Calu3 (cell line): Measurements from ENCODE around the gene HCST. TPM values are rescaled to one million over a fixed set of nuclear protein-coding genes. Genes with fewer than 3 reads are reported as not detected.

ENCODE experiments used
- Bru-seq: library from RNA; stranded (reverse); fragments of 400-500 nt; gene quantifications from one replicate; lab custom pipeline; 2021; lab: Mats Ljungman, UMichigan
- BruChase-seq, 2 experiments: library from RNA; stranded (reverse); fragments of 400-500 nt; gene quantifications; one replicate each; lab custom pipeline; 2021; lab: Mats Ljungman, UMichigan
- BruUV-seq: library from RNA; stranded (reverse); fragments of 400-500 nt; replicated peaks from 2 replicates; lab custom pipeline; 2021; lab: Mats Ljungman, UMichigan
- CTCF ChIA-PET: fragments of 300-600 bp; sonication (Branson Sonifier 250); formaldehyde crosslinking; loops from one replicate; lab custom pipeline; 2022; ENCODE audit warnings: antibody characterized with exemption; lab: Charles Lee
- DNase-seq: peaks from one replicate; pipeline ENCODE4 v3.0.0; 2022
- H3K27ac Mint-ChIP-seq: one replicate; pipeline ENCODE4 v1.8.0; 2022; ENCODE audit warnings: mixed read lengths; ENCODE audit not compliant: unreplicated experiment
- H3K27me3 Mint-ChIP-seq: one replicate; pipeline ENCODE4 v1.8.0; 2022; ENCODE audit warnings: mixed read lengths; ENCODE audit not compliant: unreplicated experiment
- H3K36me3 Mint-ChIP-seq: one replicate; pipeline ENCODE4 v1.8.0; 2022; ENCODE audit warnings: mild to moderate bottlenecking, moderate library complexity, mixed read lengths; ENCODE audit not compliant: insufficient read depth, unreplicated experiment
- H3K4me1 Mint-ChIP-seq: one replicate; pipeline ENCODE4 v1.8.0; 2022; ENCODE audit warnings: mild to moderate bottlenecking, low read depth, mixed read lengths; ENCODE audit not compliant: unreplicated experiment
- H3K4me3 Mint-ChIP-seq: one replicate; pipeline ENCODE4 v1.8.0; 2022; ENCODE audit warnings: mild to moderate bottlenecking, low read depth, moderate library complexity, mixed read lengths; ENCODE audit not compliant: unreplicated experiment
- H3K9me3 Mint-ChIP-seq: one replicate; pipeline ENCODE4 v1.8.0; 2022; ENCODE audit warnings: low read depth, mixed read lengths; ENCODE audit not compliant: unreplicated experiment
- intact Hi-C: fragments of 100-400 bp; cut with micrococcal nuclease; formaldehyde crosslinking; loops from one replicate; pipeline ENCODE4 v1.10.0; 2022; ENCODE audit not compliant: unreplicated experiment
- long read RNA-seq: library from polyadenylated mRNA; stranded (forward); transcript quantifications from one replicate; pipeline ENCODE4 v2.0.0, GENCODE V29; 2022
- total RNA-seq: library from RNA; stranded (reverse); gene quantifications from 2 replicates; pipeline ENCODE4 v1.2.3, GENCODE V29; 2022
- TF ChIP-seq, protein P1 (sequence below): fragments of 200-600 bp; IDR thresholded peaks from one replicate; pipeline ENCODE4 v1.8.0; 2022; ENCODE audit warnings: antibody characterized with exemption; ENCODE audit not compliant: unreplicated experiment

HCST gene, protein sequence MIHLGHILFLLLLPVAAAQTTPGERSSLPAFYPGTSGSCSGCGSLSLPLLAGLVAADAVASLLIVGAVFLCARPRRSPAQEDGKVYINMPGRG
- total RNA-seq (not detected in 2 replicates), Bru-seq, nascent RNA (not detected), BruChase-seq, experiment 1, labeled RNA remaining after a 6-hour chase (percentile 18 among the genes with signal in this experiment), BruChase-seq, experiment 2, labeled RNA remaining after a 2-hour chase (percentile 22 among the genes with signal in this experiment)
- long read RNA-seq, partial matches to known transcripts, result 0 of 2 reads
- long read RNA-seq, other reads (novel, unspliced or antisense), result 2 of 2 reads

DNA sequence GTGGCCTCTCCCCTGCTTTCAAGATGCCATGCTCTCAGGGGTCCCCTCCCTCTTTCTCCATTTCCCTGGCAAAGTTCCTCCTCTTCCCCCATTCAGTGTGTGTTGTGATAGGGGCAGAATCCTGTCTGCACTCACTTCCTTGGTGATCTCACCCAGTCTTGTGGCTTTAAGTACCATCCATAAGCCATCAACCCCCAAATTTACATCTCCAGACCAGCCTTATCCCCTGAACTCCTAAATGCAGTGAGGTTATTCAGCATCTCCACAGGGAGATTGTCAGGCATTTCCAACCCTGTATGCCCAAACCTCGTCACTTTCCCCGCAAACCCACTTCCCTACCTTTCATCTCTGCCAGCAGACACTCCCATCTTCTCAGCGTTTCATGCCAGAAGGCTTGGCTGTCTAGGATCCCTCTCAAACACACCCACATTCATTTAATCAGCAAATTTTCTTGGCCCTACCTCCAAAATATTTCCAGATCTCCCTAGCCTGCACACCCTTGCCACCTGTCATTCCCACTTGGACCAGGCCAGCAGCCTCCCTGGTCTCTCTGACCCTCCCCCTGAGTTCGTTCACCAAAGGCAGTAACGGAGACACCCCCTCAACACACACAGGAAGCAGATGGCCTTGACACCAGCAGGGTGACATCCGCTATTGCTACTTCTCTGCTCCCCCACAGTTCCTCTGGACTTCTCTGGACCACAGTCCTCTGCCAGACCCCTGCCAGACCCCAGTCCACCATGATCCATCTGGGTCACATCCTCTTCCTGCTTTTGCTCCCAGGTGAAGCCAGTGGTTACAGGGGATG lies at the start of gene HCST:
TSS of gene HCST (plus strand) at position 676 of the 808 bp plus-strand sequence. CDS start at position 741, 65 bp downstream.
- no peak within 1 kb of the TSS for H3K27ac Mint-ChIP-seq
- peaks cover 9% of the 10 kb centered on the region for H3K4me1 Mint-ChIP-seq
- H3K9me3 Mint-ChIP-seq, result no peaks in the 10 kb centered on the region
- intact Hi-C loops, result no loop called here
- peaks cover 32% of the 10 kb centered on the region for H3K27me3 Mint-ChIP-seq
- CTCF ChIA-PET, result no interaction called here
- peaks cover 35% of the 10 kb centered on the region for H3K36me3 Mint-ChIP-seq
- peak within 1 kb of the TSS; percentile 64 for H3K4me3 Mint-ChIP-seq
- TF ChIP-seq, protein P1, sequence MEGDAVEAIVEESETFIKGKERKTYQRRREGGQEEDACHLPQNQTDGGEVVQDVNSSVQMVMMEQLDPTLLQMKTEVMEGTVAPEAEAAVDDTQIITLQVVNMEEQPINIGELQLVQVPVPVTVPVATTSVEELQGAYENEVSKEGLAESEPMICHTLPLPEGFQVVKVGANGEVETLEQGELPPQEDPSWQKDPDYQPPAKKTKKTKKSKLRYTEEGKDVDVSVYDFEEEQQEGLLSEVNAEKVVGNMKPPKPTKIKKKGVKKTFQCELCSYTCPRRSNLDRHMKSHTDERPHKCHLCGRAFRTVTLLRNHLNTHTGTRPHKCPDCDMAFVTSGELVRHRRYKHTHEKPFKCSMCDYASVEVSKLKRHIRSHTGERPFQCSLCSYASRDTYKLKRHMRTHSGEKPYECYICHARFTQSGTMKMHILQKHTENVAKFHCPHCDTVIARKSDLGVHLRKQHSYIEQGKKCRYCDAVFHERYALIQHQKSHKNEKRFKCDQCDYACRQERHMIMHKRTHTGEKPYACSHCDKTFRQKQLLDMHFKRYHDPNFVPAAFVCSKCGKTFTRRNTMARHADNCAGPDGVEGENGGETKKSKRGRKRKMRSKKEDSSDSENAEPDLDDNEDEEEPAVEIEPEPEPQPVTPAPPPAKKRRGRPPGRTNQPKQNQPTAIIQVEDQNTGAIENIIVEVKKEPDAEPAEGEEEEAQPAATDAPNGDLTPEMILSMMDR, result no peak
- BruUV-seq, result no TSS peak
- no peak for DNase-seq

DNA sequence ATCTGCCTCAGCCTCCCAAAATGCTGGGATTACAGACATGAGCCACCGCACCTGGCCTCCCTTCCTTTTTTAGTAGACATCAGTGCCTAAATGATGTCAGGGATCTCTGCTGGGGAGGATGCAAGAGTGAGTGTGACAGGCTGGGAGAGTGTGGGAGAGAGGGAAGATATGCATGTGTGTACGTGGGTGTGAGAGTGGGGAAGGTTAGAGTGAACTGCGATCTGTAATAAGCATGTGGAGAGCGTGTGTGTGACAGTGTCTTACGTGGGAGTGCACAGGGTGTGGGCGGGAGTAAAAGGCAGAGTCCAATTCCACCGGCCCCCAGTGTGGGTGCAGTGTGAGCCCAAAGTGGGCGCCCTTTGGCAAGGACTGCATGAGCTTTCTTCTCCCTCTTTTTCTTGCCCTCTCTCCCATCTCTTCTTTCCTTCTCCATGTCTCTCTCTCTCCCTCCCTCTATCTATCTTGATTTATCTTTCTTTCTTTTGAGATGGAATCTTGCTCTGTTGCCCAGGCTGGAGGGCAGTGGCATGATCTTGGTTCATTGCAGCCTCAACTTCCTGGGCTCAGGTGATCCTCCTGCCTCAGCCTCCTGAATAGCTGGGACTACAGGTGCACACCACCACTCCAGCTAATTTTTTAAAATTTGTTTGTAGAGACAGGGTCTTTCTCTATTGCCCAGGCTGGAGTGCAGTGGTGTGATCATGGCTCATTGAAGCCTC lies 49.1 kb upstream of the HCST start:
- CTCF ChIA-PET, result interaction anchor here (0.6 to 0.9 kb wide), 2 partner anchors 146 to 590 kb away, joined by 3 to 4 read pairs; no protein-coding TSS in a partner anchor
- intact Hi-C loops, result no loop called here
- TF ChIP-seq, protein P1, result no peak
- Mint-ChIP-seq H3K4me3 (no peak overlapping the region), H3K36me3 (no peaks in the 10 kb centered on the region), H3K27ac (no peak overlapping the region), H3K4me1 (peaks cover 8% of the 10 kb centered on the region), H3K9me3 (no peaks in the 10 kb centered on the region), H3K27me3 (peaks cover 100% of the 10 kb centered on the region)
- DNase-seq, result no peak
- BruUV-seq, result no TSS peak

DNA sequence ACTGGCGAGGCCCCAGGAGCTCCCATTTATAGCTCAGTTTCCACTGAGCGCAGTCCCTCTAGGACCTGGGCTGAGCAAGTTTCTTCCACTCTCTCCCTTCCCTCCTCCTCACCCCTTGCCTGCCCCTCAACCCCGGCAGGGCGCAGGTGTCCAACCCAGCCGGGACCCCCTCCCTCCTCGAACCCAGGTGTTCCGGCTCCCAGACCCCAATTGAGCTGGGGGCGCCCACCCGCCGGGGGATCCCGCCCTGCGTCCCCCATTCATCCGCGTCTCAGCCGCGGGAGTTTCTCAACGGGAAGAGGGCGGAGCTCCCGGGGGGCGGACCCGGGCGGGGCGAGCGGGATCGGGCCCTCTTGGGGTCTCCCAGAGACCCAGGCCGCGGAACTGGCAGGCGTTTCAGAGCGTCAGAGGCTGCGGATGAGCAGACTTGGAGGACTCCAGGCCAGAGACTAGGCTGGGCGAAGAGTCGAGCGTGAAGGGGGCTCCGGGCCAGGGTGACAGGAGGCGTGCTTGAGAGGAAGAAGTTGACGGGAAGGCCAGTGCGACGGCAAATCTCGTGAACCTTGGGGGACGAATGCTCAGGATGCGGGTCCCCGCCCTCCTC lies 45.7 kb upstream of the HCST start, which contains the start of gene KIRREL2:
TSS of gene KIRREL2 (plus strand) at position 366 of the 604 bp plus-strand sequence. CDS start at position 575, 209 bp downstream.
- H3K4me3 Mint-ChIP-seq, result peak within 1 kb of the TSS; percentile 63
- DNase-seq, result peak; percentile 36
- peaks cover 100% of the 10 kb centered on the region for H3K27me3 Mint-ChIP-seq
- H3K4me1 Mint-ChIP-seq, result peaks cover 34% of the 10 kb centered on the region
- no TSS peak for BruUV-seq
- no peak within 1 kb of the TSS for H3K27ac Mint-ChIP-seq
- TF ChIP-seq, protein P1, result no peak
- no peaks in the 10 kb centered on the region for H3K9me3 Mint-ChIP-seq
- intact Hi-C loops, result no loop called here
- peaks cover 5% of the 10 kb centered on the region for H3K36me3 Mint-ChIP-seq
- CTCF ChIA-PET, result interaction anchor here (0.6 to 1.3 kb wide), 5 partner anchors 11 to 543 kb away, joined by 3 to 4 read pairs (median 3); partner anchors contain the start of genes APLP1, PSENEN and U2AF1L4
